ENCODE data around the gene PCSK6.

Gene PCSK6

DNA sequence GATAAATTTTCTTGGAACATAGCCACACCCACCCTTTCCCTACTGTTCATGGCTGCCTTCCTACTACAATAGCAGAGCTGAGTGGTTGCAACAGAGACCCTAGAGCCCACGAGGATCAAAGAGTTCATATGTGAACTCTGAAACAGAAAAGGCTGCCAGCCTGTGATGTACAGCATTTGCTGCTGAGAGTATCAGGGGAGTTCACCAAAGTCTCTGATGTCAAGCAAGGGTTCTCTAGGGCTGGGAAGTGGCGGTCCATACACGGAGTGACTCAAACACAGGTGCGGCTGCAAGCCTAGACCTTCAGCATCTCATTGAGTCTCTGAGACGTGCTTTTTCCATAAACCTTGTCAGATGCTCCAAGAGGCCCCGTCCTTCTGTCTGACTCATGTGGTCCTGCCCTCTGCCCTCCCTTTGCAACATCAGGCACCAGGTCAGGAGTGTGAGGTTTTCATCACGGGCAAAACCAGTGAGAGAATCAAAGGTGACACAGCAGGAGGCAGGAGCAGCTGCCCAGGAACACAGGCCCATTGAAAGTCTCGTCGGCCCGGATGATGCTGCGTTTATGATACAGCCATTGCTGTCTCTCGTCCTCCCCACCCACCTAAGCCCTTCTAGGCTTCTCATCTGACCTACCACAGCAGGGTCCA lies 42.9 kb downstream of the PCSK6 start:
- Histone ChIP-seq H3K36me3 (replicated peaks in 1 of 2; ENCODE audit: control insufficient read depth in 2 of 2, insufficient read depth in 2 of 2, low read length in 2 of 2) (peaks cover 0 to 5% of the 10 kb centered on the region in 2 donors), H3K27me3 (ENCODE audit: control insufficient read depth in 3 of 3, insufficient read depth in 3 of 3, low read depth in 1 of 3, low read length in 3 of 3) (no peaks in the 10 kb centered on the region), H2AK5ac (ENCODE audit: low read depth, low read length) (peak overlapping the region; percentile 48), H4K8ac (ENCODE audit: low read depth, low read length) (no peak overlapping the region), H2BK120ac (ENCODE audit: low read depth, low read length) (no peak overlapping the region), H4K91ac (ENCODE audit: low read depth, low read length, poor library complexity) (no peak overlapping the region), H3K4me1 (ENCODE audit: control insufficient read depth in 2 of 2, insufficient read depth in 1 of 2, low read depth in 1 of 2, low read length in 2 of 2) (peaks cover 3 to 10% of the 10 kb centered on the region in 2 donors), H3K79me1 (ENCODE audit: low read depth, low read length) (no peaks in the 10 kb centered on the region), H3K4me2 (ENCODE audit: insufficient read depth, low read length, poor library complexity, severe bottlenecking) (no peak overlapping the region), H2BK15ac (ENCODE audit: low read length) (no peak overlapping the region), H3K27ac (replicated peaks; ENCODE audit: low read length) (no peak overlapping the region), H2BK12ac (ENCODE audit: low read length) (no peak overlapping the region), H3K9me3 (replicated peaks in 1 of 2; ENCODE audit: control insufficient read depth in 2 of 2, insufficient read depth in 1 of 2, low read depth in 1 of 2, low read length in 2 of 2) (no peaks in the 10 kb centered on the region), H2AFZ (ENCODE audit: low read length) (no peak overlapping the region), H3K14ac (ENCODE audit: low read length) (peak overlapping the region; percentile 43), H3K9ac (ENCODE audit: low read depth, low read length, poor library complexity) (no peak overlapping the region), H3K23ac (ENCODE audit: low read depth, low read length, poor library complexity) (no peak overlapping the region), H2BK5ac (ENCODE audit: low read length) (no peak overlapping the region), H3K4ac (ENCODE audit: low read length) (no peak overlapping the region), H3K18ac (ENCODE audit: low read length) (peak overlapping the region; percentile 83), H3K4me3 (ENCODE audit: low read length in 2 of 2) (no peak overlapping the region)
- DNase-seq (ENCODE audit: low spot score) = no peak
- WGBS, 2 donors (ENCODE audit: extremely low coverage in 2 of 2, insufficient read length in 2 of 2, insufficient replicate concordance in 1 of 2) = no CpG with 5 or more reads among the region's 12 CpGs

DNA sequence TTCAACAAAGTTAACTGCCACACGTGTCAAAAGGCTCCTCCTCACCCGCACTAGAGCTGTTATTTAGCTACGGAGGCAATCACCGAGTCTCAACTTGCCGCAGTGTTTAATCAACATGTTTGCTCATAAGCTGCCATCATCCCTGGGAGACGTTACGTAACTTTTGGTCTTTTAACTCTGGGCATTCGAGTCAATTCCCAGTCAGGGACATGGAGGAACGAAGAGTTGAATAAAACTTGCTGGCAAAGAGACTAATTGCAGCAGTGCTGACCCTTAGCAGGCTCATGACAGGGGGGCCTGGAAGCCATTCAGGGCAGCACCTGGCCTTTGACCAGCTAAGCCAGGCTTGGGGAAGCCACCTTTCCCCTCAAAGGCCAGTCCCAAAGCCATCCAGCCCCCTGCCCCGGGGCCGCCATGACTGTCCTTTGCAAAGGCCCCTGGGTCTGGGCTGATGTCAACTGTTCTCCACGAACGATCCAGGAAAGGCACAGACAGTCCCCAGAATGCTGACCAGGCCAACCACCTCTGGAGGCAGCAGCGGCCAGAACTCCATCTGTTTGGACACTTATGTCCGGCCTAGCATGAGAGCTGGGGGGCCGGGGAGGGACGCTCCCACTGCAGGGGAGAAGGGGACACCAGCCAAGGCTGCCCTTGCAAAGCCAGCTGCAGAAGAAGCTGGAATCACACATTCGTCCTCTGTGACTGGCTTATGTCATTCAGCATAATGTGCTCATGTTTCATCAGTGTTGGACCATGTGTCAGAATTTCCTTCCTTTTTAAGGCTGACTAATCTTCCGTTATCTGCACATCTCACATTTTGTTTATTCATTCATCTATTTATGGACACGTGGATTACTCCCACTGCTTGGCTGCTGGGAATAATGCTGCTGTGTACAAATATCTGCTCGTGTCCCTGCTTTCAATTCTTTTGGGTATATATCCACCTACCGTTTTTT lies 43.7 kb downstream of the PCSK6 start:
- H3K4ac ChIP-seq (ENCODE audit: low read length) = no peak overlapping the region
- H2BK15ac ChIP-seq (ENCODE audit: low read length) = no peak overlapping the region
- H3K27me3 ChIP-seq (ENCODE audit: control insufficient read depth in 3 of 3, insufficient read depth in 3 of 3, low read depth in 1 of 3, low read length in 3 of 3) = no peaks in the 10 kb centered on the region
- no peaks in the 10 kb centered on the region for H3K79me1 ChIP-seq (ENCODE audit: low read depth, low read length)
- no peak overlapping the region for H2BK5ac ChIP-seq (ENCODE audit: low read length)
- no peak overlapping the region for H3K27ac ChIP-seq (replicated peaks; ENCODE audit: low read length)
- H3K14ac ChIP-seq (ENCODE audit: low read length) = no peak overlapping the region
- no peak overlapping the region for H2BK12ac ChIP-seq (ENCODE audit: low read length)
- no peak overlapping the region for H2AK5ac ChIP-seq (ENCODE audit: low read depth, low read length)
- peaks cover 0 to 5% of the 10 kb centered on the region in 2 donors for H3K36me3 ChIP-seq (replicated peaks in 1 of 2; ENCODE audit: control insufficient read depth in 2 of 2, insufficient read depth in 2 of 2, low read length in 2 of 2)
- no peak overlapping the region for H2BK120ac ChIP-seq (ENCODE audit: low read depth, low read length)
- no peak overlapping the region for H3K4me3 ChIP-seq (ENCODE audit: low read length in 2 of 2)
- H3K18ac ChIP-seq (ENCODE audit: low read length) = peak overlapping the region; percentile 16
- peak overlapping the region; percentile 40 for H3K23ac ChIP-seq (ENCODE audit: low read depth, low read length, poor library complexity)
- peaks cover 0 to 10% of the 10 kb centered on the region in 2 donors for H3K4me1 ChIP-seq (ENCODE audit: control insufficient read depth in 2 of 2, insufficient read depth in 1 of 2, low read depth in 1 of 2, low read length in 2 of 2)
- no peak overlapping the region for H4K91ac ChIP-seq (ENCODE audit: low read depth, low read length, poor library complexity)
- no peak overlapping the region for H2AFZ ChIP-seq (ENCODE audit: low read length)
- no CpG with 5 or more reads among the region's 22 CpGs for WGBS, 2 donors (ENCODE audit: extremely low coverage in 2 of 2, insufficient read length in 2 of 2, insufficient replicate concordance in 1 of 2)
- no peak for DNase-seq (ENCODE audit: low spot score)
- H4K8ac ChIP-seq (ENCODE audit: low read depth, low read length) = no peak overlapping the region
- H3K4me2 ChIP-seq (ENCODE audit: insufficient read depth, low read length, poor library complexity, severe bottlenecking) = no peak overlapping the region
- no peaks in the 10 kb centered on the region for H3K9me3 ChIP-seq (replicated peaks in 1 of 2; ENCODE audit: control insufficient read depth in 2 of 2, insufficient read depth in 1 of 2, low read depth in 1 of 2, low read length in 2 of 2)
- no peak overlapping the region for H3K9ac ChIP-seq (ENCODE audit: low read depth, low read length, poor library complexity)

DNA sequence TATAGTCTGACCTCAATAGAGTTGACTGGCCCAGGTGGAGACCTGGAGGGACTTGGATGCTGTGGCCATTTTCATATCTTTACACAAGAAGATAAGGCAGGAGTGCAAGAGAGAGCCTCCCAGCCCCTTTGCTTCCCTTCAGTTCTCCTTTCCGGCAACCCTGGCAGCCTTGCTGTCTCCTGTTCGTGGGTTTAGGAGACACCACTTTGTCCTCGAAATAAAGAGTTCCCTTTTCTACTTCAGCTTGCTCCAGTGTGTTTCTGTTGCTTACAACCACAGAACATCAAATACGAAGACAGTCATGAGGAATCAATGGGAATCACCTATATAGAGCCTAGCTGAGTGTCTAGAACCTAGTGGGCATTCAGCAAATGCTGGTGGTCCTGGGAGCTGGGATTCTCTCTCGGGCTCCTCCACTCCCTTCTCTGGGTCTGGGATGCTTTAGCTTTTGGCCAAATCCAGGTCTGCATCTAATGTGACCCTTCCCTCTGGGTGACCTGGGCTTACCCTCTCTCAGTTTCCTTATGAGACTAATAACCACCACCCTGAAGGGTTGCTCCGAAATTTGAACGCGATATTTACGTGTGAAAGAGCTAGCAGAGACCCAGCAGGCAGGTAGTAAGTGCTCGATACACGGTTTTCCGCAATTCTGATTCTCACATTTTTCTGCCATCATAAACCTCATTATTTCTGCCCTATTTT lies 44.5 kb downstream of the PCSK6 start:
- H2BK15ac ChIP-seq (ENCODE audit: low read length) = no peak overlapping the region
- H3K36me3 ChIP-seq (replicated peaks in 1 of 2; ENCODE audit: control insufficient read depth in 2 of 2, insufficient read depth in 2 of 2, low read length in 2 of 2) = peaks cover 0 to 5% of the 10 kb centered on the region in 2 donors
- no peak overlapping the region for H3K14ac ChIP-seq (ENCODE audit: low read length)
- no peak overlapping the region for H2AFZ ChIP-seq (ENCODE audit: low read length)
- H3K4me1 ChIP-seq (ENCODE audit: control insufficient read depth in 2 of 2, insufficient read depth in 1 of 2, low read depth in 1 of 2, low read length in 2 of 2) = peaks cover 0 to 9% of the 10 kb centered on the region in 2 donors
- H2AK5ac ChIP-seq (ENCODE audit: low read depth, low read length) = no peak overlapping the region
- H3K9me3 ChIP-seq (replicated peaks in 1 of 2; ENCODE audit: control insufficient read depth in 2 of 2, insufficient read depth in 1 of 2, low read depth in 1 of 2, low read length in 2 of 2) = no peaks in the 10 kb centered on the region
- no peak overlapping the region for H2BK120ac ChIP-seq (ENCODE audit: low read depth, low read length)
- no peak overlapping the region for H3K23ac ChIP-seq (ENCODE audit: low read depth, low read length, poor library complexity)
- no peak overlapping the region for H3K4ac ChIP-seq (ENCODE audit: low read length)
- no peak overlapping the region for H3K27ac ChIP-seq (replicated peaks; ENCODE audit: low read length)
- no peak overlapping the region for H3K18ac ChIP-seq (ENCODE audit: low read length)
- no peak overlapping the region for H2BK12ac ChIP-seq (ENCODE audit: low read length)
- no peak overlapping the region for H3K4me2 ChIP-seq (ENCODE audit: insufficient read depth, low read length, poor library complexity, severe bottlenecking)
- H4K8ac ChIP-seq (ENCODE audit: low read depth, low read length) = no peak overlapping the region
- H2BK5ac ChIP-seq (ENCODE audit: low read length) = no peak overlapping the region
- no peaks in the 10 kb centered on the region for H3K27me3 ChIP-seq (ENCODE audit: control insufficient read depth in 3 of 3, insufficient read depth in 3 of 3, low read depth in 1 of 3, low read length in 3 of 3)
- H4K91ac ChIP-seq (ENCODE audit: low read depth, low read length, poor library complexity) = no peak overlapping the region
- DNase-seq (ENCODE audit: low spot score) = no peak
- H3K79me1 ChIP-seq (ENCODE audit: low read depth, low read length) = no peaks in the 10 kb centered on the region
- H3K9ac ChIP-seq (ENCODE audit: low read depth, low read length, poor library complexity) = no peak overlapping the region
- H3K4me3 ChIP-seq (ENCODE audit: low read length in 2 of 2) = no peak overlapping the region
- WGBS, 2 donors (ENCODE audit: extremely low coverage in 2 of 2, insufficient read length in 2 of 2, insufficient replicate concordance in 1 of 2) = no CpG with 5 or more reads among the region's 12 CpGs
